ENCODE measurements around the gene CACNA2D3.

The CACNA2D3 gene

DNA sequence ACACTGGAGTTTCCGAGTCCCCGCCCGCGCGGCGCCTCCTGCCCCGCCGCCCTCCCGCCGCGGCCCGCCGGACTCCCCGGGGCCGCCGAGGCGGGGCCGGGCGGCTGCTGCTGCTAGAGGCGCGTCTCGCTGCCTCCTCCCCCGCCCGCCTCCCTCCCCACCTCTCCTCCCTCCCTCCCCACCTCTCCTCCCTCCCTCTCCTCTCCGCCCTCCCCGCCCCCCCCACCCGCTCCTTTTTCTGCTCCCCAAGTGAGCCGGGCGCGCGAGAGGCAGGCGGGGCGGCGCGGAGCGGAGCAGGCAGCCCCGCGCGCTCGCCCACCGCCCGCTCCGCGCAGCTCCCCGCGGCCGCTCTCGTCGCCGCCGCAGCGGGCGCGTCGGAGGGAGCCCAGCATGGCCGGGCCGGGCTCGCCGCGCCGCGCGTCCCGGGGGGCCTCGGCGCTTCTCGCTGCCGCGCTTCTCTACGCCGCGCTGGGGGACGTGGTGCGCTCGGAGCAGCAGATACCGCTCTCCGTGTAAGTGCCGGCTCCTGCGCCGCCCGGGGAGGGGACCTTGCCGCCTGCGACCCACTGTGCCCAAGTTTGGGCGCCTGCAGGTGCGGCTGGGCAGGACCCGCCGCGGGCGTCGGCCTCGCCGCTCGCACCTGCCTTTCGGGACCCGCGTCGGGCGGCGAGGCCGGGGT lies at the start of gene CACNA2D3:
Gene CACNA2D3 (plus strand): TSS at position 229 of the 679 bp plus-strand sequence.
- DNase-seq (ENCODE audit: low read depth): peak; percentile 14
- no peak within 1 kb of the TSS for H3K4me3 ChIP-seq (ENCODE audit: low read length)
- TF ChIP-seq, protein P1, sequence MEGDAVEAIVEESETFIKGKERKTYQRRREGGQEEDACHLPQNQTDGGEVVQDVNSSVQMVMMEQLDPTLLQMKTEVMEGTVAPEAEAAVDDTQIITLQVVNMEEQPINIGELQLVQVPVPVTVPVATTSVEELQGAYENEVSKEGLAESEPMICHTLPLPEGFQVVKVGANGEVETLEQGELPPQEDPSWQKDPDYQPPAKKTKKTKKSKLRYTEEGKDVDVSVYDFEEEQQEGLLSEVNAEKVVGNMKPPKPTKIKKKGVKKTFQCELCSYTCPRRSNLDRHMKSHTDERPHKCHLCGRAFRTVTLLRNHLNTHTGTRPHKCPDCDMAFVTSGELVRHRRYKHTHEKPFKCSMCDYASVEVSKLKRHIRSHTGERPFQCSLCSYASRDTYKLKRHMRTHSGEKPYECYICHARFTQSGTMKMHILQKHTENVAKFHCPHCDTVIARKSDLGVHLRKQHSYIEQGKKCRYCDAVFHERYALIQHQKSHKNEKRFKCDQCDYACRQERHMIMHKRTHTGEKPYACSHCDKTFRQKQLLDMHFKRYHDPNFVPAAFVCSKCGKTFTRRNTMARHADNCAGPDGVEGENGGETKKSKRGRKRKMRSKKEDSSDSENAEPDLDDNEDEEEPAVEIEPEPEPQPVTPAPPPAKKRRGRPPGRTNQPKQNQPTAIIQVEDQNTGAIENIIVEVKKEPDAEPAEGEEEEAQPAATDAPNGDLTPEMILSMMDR (IDR thresholded peaks at IDR 0.05; ENCODE audit: insufficient read depth, low read depth, low read length, missing control alignments): no peak

GRCh38 chr3:54073386-54073785 lies 49.0 kb upstream of the CACNA2D3 start:
- TF ChIP-seq, protein P1 (IDR thresholded peaks at IDR 0.05; ENCODE audit: insufficient read depth, low read depth, low read length, missing control alignments): no peak
- DNase-seq (ENCODE audit: low read depth): no peak
- H3K4me3 ChIP-seq (ENCODE audit: low read length): no peak overlapping the region

GRCh38 chr3:54079314-54079713 lies 43.0 kb upstream of the CACNA2D3 start:
- H3K4me3 ChIP-seq (ENCODE audit: low read length): no peak overlapping the region
- no peak for DNase-seq (ENCODE audit: low read depth)
- TF ChIP-seq, protein P1 (IDR thresholded peaks at IDR 0.05; ENCODE audit: insufficient read depth, low read depth, low read length, missing control alignments): no peak

DNA sequence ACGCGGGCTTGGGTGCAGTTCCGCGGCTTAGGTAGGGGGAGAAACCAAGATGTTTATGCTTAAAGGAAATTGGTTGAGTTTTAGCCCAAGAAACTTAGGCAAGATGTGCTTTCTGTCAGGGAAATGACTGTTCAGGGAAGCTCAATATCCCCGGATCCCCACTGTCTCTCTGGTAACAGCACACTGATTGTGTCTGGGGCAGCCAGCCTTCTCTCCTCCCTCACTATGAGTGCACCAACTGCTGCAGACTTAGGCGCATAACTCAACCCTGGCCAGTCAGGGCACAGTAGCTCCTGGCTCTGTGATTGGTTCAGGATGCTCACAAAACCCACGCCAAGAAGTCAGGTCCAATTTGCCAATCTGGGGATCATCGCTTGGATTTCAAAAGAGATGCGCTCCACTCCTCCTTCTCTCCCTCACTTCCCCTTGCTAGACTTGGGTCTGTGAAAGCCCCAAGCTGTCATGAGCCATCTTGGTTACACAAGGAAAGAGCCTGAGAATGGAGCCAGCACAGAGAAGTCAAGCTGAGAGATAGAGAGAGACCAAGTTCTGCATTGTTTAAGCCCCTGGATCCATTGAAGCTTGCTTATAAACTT lies 42.5 kb upstream of the CACNA2D3 start:
- TF ChIP-seq, protein P1 (IDR thresholded peaks at IDR 0.05; ENCODE audit: insufficient read depth, low read depth, low read length, missing control alignments): no peak
- no peak for DNase-seq (ENCODE audit: low read depth)
- no peak overlapping the region for H3K4me3 ChIP-seq (ENCODE audit: low read length)

DNA sequence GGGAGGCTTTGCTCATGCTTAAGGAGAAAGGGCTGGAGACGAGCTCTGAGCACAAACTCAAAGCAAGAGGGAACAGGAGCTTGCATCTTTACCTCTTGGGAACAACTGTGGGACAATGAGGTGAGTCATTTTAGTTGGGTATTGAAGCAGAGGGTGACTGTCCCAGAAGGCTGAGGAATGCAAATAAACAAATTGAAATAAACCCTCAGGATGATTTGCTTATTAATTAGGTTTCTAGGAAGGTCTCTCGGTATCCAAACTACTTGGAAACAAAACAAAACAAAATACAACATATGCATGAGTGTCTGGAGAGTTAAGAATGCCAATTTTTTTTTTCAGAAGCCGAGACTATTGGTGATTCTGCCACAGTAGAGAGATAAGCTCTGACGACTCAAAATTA lies 38.4 kb upstream of the CACNA2D3 start:
- TF ChIP-seq, protein P1 (IDR thresholded peaks at IDR 0.05; ENCODE audit: insufficient read depth, low read depth, low read length, missing control alignments): no peak
- H3K4me3 ChIP-seq (ENCODE audit: low read length): no peak overlapping the region
- DNase-seq (ENCODE audit: low read depth): no peak

DNA sequence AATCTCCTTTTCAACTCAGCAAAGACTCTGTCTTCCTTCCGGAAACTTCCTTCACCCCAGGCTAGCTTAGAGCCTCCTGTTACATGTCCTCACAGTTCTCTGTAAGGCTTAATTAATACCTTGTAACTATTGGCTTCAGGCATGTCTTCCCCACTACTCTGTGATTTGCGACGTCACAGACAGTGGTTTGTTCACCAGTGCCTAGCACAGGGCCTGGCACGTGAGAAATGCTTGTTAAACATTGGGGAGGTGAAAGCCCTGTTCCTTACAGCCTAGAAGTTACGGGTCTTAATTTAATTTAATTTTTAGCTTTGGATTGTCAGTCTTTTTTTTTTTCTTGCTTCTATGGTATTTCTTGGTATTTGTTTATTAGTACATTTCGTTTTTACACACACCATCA lies 36.4 kb upstream of the CACNA2D3 start:
- TF ChIP-seq, protein P1 (IDR thresholded peaks at IDR 0.05; ENCODE audit: insufficient read depth, low read depth, low read length, missing control alignments): no peak
- H3K4me3 ChIP-seq (ENCODE audit: low read length): no peak overlapping the region
- no peak for DNase-seq (ENCODE audit: low read depth)

All from epithelial cell of esophagus (primary cell).